ENCODE results near the gene HADHA.

- no peak for TF ChIP-seq EZH2 (IDR thresholded peaks at IDR 0.05; ENCODE audit: insufficient read depth, low read length)
- TF ChIP-seq CTCF (IDR thresholded peaks at IDR 0.05; ENCODE audit: insufficient read depth, low read depth, low read length) = no peak
Measured at GRCh38 chr2:26148501-26148900, 95.9 kb downstream of the HADHA start.

All from astrocyte (in vitro differentiated cells and primary cell).